Sigmoid colon (tissue), 7 donors: ENCODE data around the gene TMEM127. TPM values are rescaled to one million over a fixed set of nuclear protein-coding genes. Genes with fewer than 3 reads are reported as not detected.

Experiments used
- DNase-seq: peaks from one replicate; pipeline ENCODE4 v3.0.0-alpha.2; 2019
- H3K27ac ChIP-seq, 4 donors: fragments of 200-600 bp; sonication (generic); one replicate each; pipeline ENCODE4 v1.5.1; 2016 to 2019; ENCODE audit warnings: mild to moderate bottlenecking in 1 of 4
- H3K27me3 ChIP-seq, 3 donors: fragments of 200-600 bp; sonication (generic); one replicate each; pipeline ENCODE4 v1.5.1; 2019; ENCODE audit warnings: mild to moderate bottlenecking in 1 of 3
- H3K36me3 ChIP-seq, 4 donors: fragments of 200-600 bp; sonication (generic); one replicate each; pipeline ENCODE4 v1.5.1; 2016 to 2019
- H3K4me1 ChIP-seq, 4 donors: fragments of 200-600 bp; sonication (generic); one replicate each; pipeline ENCODE4 v1.5.1; 2017 to 2019
- H3K4me3 ChIP-seq, 4 donors: fragments of 200-600 bp; sonication (generic); one replicate each; pipeline ENCODE4 v1.5.1; 2017 to 2019; ENCODE audit warnings: mild to moderate bottlenecking in 2 of 4, moderate library complexity in 1 of 4
- H3K9me3 ChIP-seq, 4 donors: fragments of 200-600 bp in 3 of 4; sonication (generic) in 3 of 4; one replicate each; pipeline versions ENCODE4 v1.5.1 to v1.6.1; 2013 to 2019
- EP300 ChIP-seq, 4 donors: sonication (generic); formaldehyde crosslinking; IDR thresholded peaks; one replicate each; pipeline ENCODE4 v1.6.1; 2017; ENCODE audit warnings: antibody characterized with exemption in 4 of 4
- POLR2A ChIP-seq, 2 donors: fragments of 450-650 bp; IDR thresholded peaks; one replicate each; pipeline ENCODE4 v1.6.1; 2016; ENCODE audit warnings: antibody characterized with exemption in 2 of 2, mild to moderate bottlenecking in 2 of 2, moderate library complexity in 2 of 2
- POLR2AphosphoS5 ChIP-seq, 4 donors: sonication (generic); formaldehyde crosslinking; IDR thresholded peaks; one replicate each; pipeline ENCODE4 v1.6.1; 2017; ENCODE audit warnings: antibody characterized with exemption in 4 of 4
- WGBS, 2 donors: extraction: QIAGEN DNeasy Blood & Tissue Kit; methylation state at CpG; one replicate each; pipeline ENCODE4 v1.1.7; 2013; 5-methylcytosine and 5-hydroxymethylcytosine counted together
- intact Hi-C: fragments of 100-400 bp; cut with DNase I; formaldehyde crosslinking; loops from one replicate; pipeline ENCODE4 v1.15.1; 2023
- polyA plus RNA-seq, 3 donors: library from polyadenylated mRNA; stranded (reverse); fragments of 200-250 nt; gene quantifications; one replicate each; pipeline ENCODE4 v1.2.3, GENCODE V29; 2013
- total RNA-seq, 4 donors: library from RNA; depleted of rRNA; stranded (reverse); fragments of >200 nt; gene quantifications; one replicate each; pipeline ENCODE4 v1.1.0, GENCODE V29; 2016
- TF ChIP-seq, protein P1 (sequence below), 4 experiments: fragments of 450-650 bp in 3 of 4; fragments of 200-600 bp in 1 of 4; IDR thresholded peaks; one replicate each; pipeline ENCODE4 v1.5.1; 2016 to 2019; ENCODE audit warnings: antibody characterized with exemption in 4 of 4, mild to moderate bottlenecking in 3 of 4, moderate library complexity in 2 of 4
- donor health status: healthy with polysubstance abuse.
- donor health status: Bipolar disorder and iron deficiency.
- donor health status: healthy.

TMEM127 gene
- total and polyA plus RNA-seq, 7 donors, result 10.8 to 40.1 (median 27.4) TPM

GRCh38 chr2:96201338-96201737 lies 64.5 kb downstream of the TMEM127 start:
- no peak for DNase-seq
- intact Hi-C loops, result no loop called here
- TF ChIP-seq POLR2AphosphoS5 (IDR thresholded peaks at IDR 0.05) (no peak), EP300 (IDR thresholded peaks at IDR 0.05) (no peak), POLR2A (IDR thresholded peaks at IDR 0.05) (no peak)
- TF ChIP-seq, protein P1, sequence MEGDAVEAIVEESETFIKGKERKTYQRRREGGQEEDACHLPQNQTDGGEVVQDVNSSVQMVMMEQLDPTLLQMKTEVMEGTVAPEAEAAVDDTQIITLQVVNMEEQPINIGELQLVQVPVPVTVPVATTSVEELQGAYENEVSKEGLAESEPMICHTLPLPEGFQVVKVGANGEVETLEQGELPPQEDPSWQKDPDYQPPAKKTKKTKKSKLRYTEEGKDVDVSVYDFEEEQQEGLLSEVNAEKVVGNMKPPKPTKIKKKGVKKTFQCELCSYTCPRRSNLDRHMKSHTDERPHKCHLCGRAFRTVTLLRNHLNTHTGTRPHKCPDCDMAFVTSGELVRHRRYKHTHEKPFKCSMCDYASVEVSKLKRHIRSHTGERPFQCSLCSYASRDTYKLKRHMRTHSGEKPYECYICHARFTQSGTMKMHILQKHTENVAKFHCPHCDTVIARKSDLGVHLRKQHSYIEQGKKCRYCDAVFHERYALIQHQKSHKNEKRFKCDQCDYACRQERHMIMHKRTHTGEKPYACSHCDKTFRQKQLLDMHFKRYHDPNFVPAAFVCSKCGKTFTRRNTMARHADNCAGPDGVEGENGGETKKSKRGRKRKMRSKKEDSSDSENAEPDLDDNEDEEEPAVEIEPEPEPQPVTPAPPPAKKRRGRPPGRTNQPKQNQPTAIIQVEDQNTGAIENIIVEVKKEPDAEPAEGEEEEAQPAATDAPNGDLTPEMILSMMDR (IDR thresholded peaks at IDR 0.05), result no peak
- Histone ChIP-seq H3K9me3 (no peaks in the 10 kb centered on the region), H3K27ac (no peak overlapping the region), H3K36me3 (no peaks in the 10 kb centered on the region), H3K27me3 (no peaks in the 10 kb centered on the region), H3K4me3 (no peak overlapping the region), H3K4me1 (peaks cover 0 to 82% (median 62%) of the 10 kb centered on the region in 4 donors)
- 36 to 72% methylated on average over 5 of the region's 5 CpGs for WGBS, 2 donors

DNA sequence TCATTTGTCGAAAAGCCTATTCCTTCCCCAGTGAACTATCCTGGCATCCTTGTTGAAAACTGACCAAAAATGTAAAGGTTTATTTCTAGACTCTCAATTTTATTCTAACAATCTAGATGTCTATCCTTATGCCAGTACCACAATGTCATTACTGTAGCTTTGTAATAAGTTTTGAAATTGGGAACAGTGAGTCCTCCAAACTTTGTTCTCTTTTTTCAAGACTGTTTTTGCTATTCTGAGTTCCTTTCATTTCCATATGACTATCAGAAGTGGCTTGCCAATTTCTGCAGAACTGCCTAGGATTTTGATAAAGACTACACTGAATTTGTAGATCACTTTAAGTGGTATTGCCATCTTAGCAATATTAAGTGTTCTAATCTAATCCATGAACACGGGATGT lies 66.9 kb downstream of the TMEM127 start:
- TF ChIP-seq POLR2A (IDR thresholded peaks at IDR 0.05) (no peak), POLR2AphosphoS5 (IDR thresholded peaks at IDR 0.05) (no peak), EP300 (IDR thresholded peaks at IDR 0.05) (no peak)
- TF ChIP-seq, protein P1 (IDR thresholded peaks at IDR 0.05), result no peak
- WGBS, 2 donors, result 90 to 92% methylated on average over 2 of the region's 2 CpGs
- H3K4me1 ChIP-seq, result peaks cover 0 to 58% (median 40%) of the 10 kb centered on the region in 4 donors
- no peak overlapping the region for H3K27ac ChIP-seq
- no peaks in the 10 kb centered on the region for H3K27me3 ChIP-seq
- DNase-seq, result no peak
- no peak overlapping the region for H3K4me3 ChIP-seq
- peaks cover 6 to 13% (median 9%) of the 10 kb centered on the region in 4 donors for H3K36me3 ChIP-seq
- no peaks in the 10 kb centered on the region for H3K9me3 ChIP-seq
- intact Hi-C loops, result no loop called here

Other genes with a start within 250 kb of the TMEM127 start
- gene GPAT2, start 231.1 kb downstream of the TMEM127 start, total RNA-seq, result 1 to 10 TPM in 3 of 4 donors, under 1 TPM in 1; 0.33 to 4.9 (median 3.1) TPM
- 1 to 10 TPM in 1 of 3 donors, under 1 TPM in 2; 0.23 to 5.1 (median 0.60) TPM for gene GPAT2, start 231.1 kb downstream of the TMEM127 start, polyA plus RNA-seq
- 1 to 10 TPM in 2 of 4 donors, under 1 TPM in 2; 0.49 to 1.4 (median 0.83) TPM for gene ADRA2B, start 149.4 kb downstream of the TMEM127 start, total RNA-seq
- under 1 TPM in 2 of 3 donors, not detected in 1; under 0.01 to 0.54 TPM for gene ADRA2B, start 149.4 kb downstream of the TMEM127 start, polyA plus RNA-seq
- gene ASTL, start 127.5 kb downstream of the TMEM127 start, total RNA-seq, result not detected
- under 1 TPM in 1 of 3 donors, not detected in 2; 0.36 TPM for gene ASTL, start 127.5 kb downstream of the TMEM127 start, polyA plus RNA-seq
- 1 to 10 TPM in 3 of 4 donors, not detected in 1; 2.5 to 6.7 (median 3.0) TPM for gene DUSP2, start 120.6 kb downstream of the TMEM127 start, total RNA-seq
- 10 to 100 TPM in 1 of 3 donors, 1 to 10 TPM in 2; 1.2 to 17.4 (median 1.2) TPM for gene DUSP2, start 120.6 kb downstream of the TMEM127 start, polyA plus RNA-seq
- 10 to 100 TPM; 50.4 to 88.5 (median 73.1) TPM for gene STARD7, start 57.2 kb downstream of the TMEM127 start, total RNA-seq
- gene STARD7, start 57.2 kb downstream of the TMEM127 start, polyA plus RNA-seq, result 10 to 100 TPM; 39.6 to 74.6 (median 40.5) TPM
- 100 to 1,000 TPM in 2 of 4 donors, 10 to 100 TPM in 2; 77.4 to 110 (median 95.2) TPM for gene CIAO1, start 228 bp upstream of the TMEM127 start, total RNA-seq
- gene CIAO1, start 228 bp upstream of the TMEM127 start, polyA plus RNA-seq, result 10 to 100 TPM; 45.6 to 55.0 (median 51.1) TPM
- 10 to 100 TPM; 69.4 to 86.1 (median 79.2) TPM for gene SNRNP200, start 39.5 kb upstream of the TMEM127 start, total RNA-seq
- gene SNRNP200, start 39.5 kb upstream of the TMEM127 start, polyA plus RNA-seq, result 10 to 100 TPM; 26.8 to 86.5 (median 31.8) TPM
- 1 to 10 TPM in 1 of 4 donors, under 1 TPM in 2, not detected in 1; 0.36 to 2.0 (median 0.83) TPM for gene ITPRIPL1, start 59.3 kb upstream of the TMEM127 start, total RNA-seq
- 1 to 10 TPM in 1 of 3 donors, under 1 TPM in 1, not detected in 1; 0.23 to 1.5 TPM for gene ITPRIPL1, start 59.3 kb upstream of the TMEM127 start, polyA plus RNA-seq
- 1 to 10 TPM in 1 of 4 donors, under 1 TPM in 2, not detected in 1; 0.33 to 2.4 (median 0.83) TPM for gene NCAPH, start 69.8 kb upstream of the TMEM127 start, total RNA-seq
- gene NCAPH, start 69.8 kb upstream of the TMEM127 start, polyA plus RNA-seq, result 10 to 100 TPM in 1 of 3 donors, 1 to 10 TPM in 2; 2.4 to 17.4 (median 5.5) TPM
- under 1 TPM in 1 of 4 donors, not detected in 3; 0.36 TPM for gene NEURL3, start 239.4 kb upstream of the TMEM127 start, total RNA-seq
- gene NEURL3, start 239.4 kb upstream of the TMEM127 start, polyA plus RNA-seq, result 1 to 10 TPM; 3.5 to 6.4 (median 3.6) TPM